HCT116 (cell line): ENCODE measurements around the gene WDR88. TPM values are rescaled to one million over a fixed set of nuclear protein-coding genes. Genes with fewer than 3 reads are reported as not detected.

Experiments
- ATAC-seq: fragments of 200-7000 bp; cut with Tn5 transposase; 2 replicates; pipeline ENCODE4 v1.9.1; 2020; ENCODE audit warnings: mild to moderate bottlenecking, moderate library complexity
- BruUV-seq: library from RNA; stranded (reverse); fragments of 400-500 nt; replicated peaks from 2 replicates; lab custom pipeline; 2021; lab: Mats Ljungman, UMichigan
- CTCF ChIA-PET: fragments of 300-600 bp; sonication (Branson Sonifier 250); formaldehyde crosslinking; loops from one replicate; lab custom pipeline; 2021; ENCODE audit warnings: antibody characterized with exemption; lab: Charles Lee
- POLR2A ChIA-PET: fragments of 300-600, 350-600 bp; sonication (Branson Sonifier 250); formaldehyde crosslinking; loops from one replicate; lab custom pipeline; 2021; ENCODE audit warnings: antibody characterized with exemption; lab: Charles Lee
- RAD21 ChIA-PET, 2 experiments: fragments of 300-600 bp; sonication (Branson Sonifier 250); formaldehyde crosslinking; loops; one replicate each; lab custom pipeline; 2023; ENCODE audit warnings: low total read pairs in 2 of 2; ENCODE audit not compliant: uncharacterized antibody in 2 of 2, unreplicated experiment in 2 of 2, low non-redundant PET in 1 of 2; lab: Charles Lee
- DNase-seq: peaks from one replicate; pipeline ENCODE4 v3.0.0-alpha.2; 2010; ENCODE audit warnings: low read depth, low spot score
- H2AFZ ChIP-seq: fragments of 200-600 bp; shearing (Covaris generic), sonication (generic); 2 replicates; pipeline ENCODE4 v1.6.1; 2017; ENCODE audit warnings: low read depth, mixed run types, mixed read lengths, antibody characterized with exemption, low read length; ENCODE audit not compliant: poor library complexity, severe bottlenecking
- H3K27ac ChIP-seq: 2 replicates; pipeline ENCODE4 v1.5.1; 2012; ENCODE audit warnings: low read depth, low read length
- H3K27me3 ChIP-seq: fragments of 200-600 bp; sonication (generic); 2 replicates; pipeline ENCODE4 v1.6.1; 2016; ENCODE audit warnings: mixed run types, low read length, mixed read lengths; ENCODE audit not compliant: insufficient read depth
- H3K36me3 ChIP-seq, 2 experiments: fragments of 200-500 bp in 1 of 2; fragments of 200-600 bp in 1 of 2; sonication (Bioruptor generic) in 1 of 2; sonication (generic) in 1 of 2; 2 replicates each; pipeline versions ENCODE4 v1.5.1 to v1.6.1; 2014 to 2016; ENCODE audit warnings: low read length in 2 of 2, inconsistent platforms in 1 of 2, mixed read lengths in 1 of 2, mixed run types in 1 of 2; ENCODE audit not compliant: insufficient read depth in 2 of 2, control insufficient read depth in 1 of 2
- H3K4me1 ChIP-seq, 2 experiments: fragments of 200-600 bp in 1 of 2; sonication (generic) in 1 of 2; 2 replicates each; pipeline versions ENCODE4 v1.5.1 to v1.6.1; 2012 to 2017; ENCODE audit warnings: low read length in 2 of 2, inconsistent platforms in 1 of 2, mild to moderate bottlenecking in 1 of 2, mixed read lengths in 1 of 2, mixed run types in 1 of 2, moderate library complexity in 1 of 2; ENCODE audit not compliant: insufficient read depth in 2 of 2, control insufficient read depth in 1 of 2
- H3K4me2 ChIP-seq: fragments of 200-600 bp; sonication (generic); 2 replicates; pipeline ENCODE4 v1.6.1; 2017; ENCODE audit warnings: mixed run types, low read length, mixed read lengths
- H3K4me3 ChIP-seq, 2 experiments: fragments of 200-600 bp in 1 of 2; sonication (generic) in 1 of 2; replicated peaks in 1 of 2; 2 replicates each; pipeline ENCODE4 v1.5.1; 2011 to 2016; ENCODE audit warnings: low read length in 2 of 2, control low read depth in 1 of 2, low read depth in 1 of 2, mild to moderate bottlenecking in 1 of 2, mixed read lengths in 1 of 2, mixed run types in 1 of 2
- H3K79me2 ChIP-seq: fragments of 200-600 bp; sonication (generic); 2 replicates; pipeline ENCODE4 v1.6.1; 2017; ENCODE audit warnings: mild to moderate bottlenecking, mixed run types, low read length, moderate library complexity, mixed read lengths; ENCODE audit not compliant: insufficient read depth
- H3K9ac ChIP-seq: fragments of 200-600 bp; sonication (generic); 2 replicates; pipeline ENCODE4 v1.6.1; 2016; ENCODE audit warnings: low read length, mixed read lengths
- H3K9me2 ChIP-seq: fragments of 200-600 bp; sonication (generic), shearing (Covaris generic); 2 replicates; pipeline ENCODE4 v1.6.1; 2017; ENCODE audit warnings: mixed run types, mild to moderate bottlenecking, moderate library complexity; ENCODE audit not compliant: insufficient read depth
- H3K9me3 ChIP-seq, 2 experiments: fragments of 200-500 bp in 1 of 2; fragments of 200-600 bp in 1 of 2; sonication (Bioruptor generic) in 1 of 2; sonication (generic) in 1 of 2; 2 replicates each; pipeline ENCODE4 v1.6.1; 2014 to 2017; ENCODE audit warnings: low read length in 2 of 2, mixed read lengths in 2 of 2, inconsistent platforms in 1 of 2, low read depth in 1 of 2, mild to moderate bottlenecking in 1 of 2, mixed run types in 1 of 2, moderate library complexity in 1 of 2; ENCODE audit not compliant: control insufficient read depth in 1 of 2, insufficient read depth in 1 of 2
- H4K20me1 ChIP-seq: fragments of 200-600 bp; sonication (generic), shearing (Covaris generic); 2 replicates; pipeline ENCODE4 v1.6.1; 2017; ENCODE audit warnings: mixed run types, mild to moderate bottlenecking, moderate library complexity; ENCODE audit not compliant: insufficient read depth
- CEBPB ChIP-seq: IDR thresholded peaks from 2 replicates; pipeline ENCODE4 v1.6.1; 2012; ENCODE audit warnings: low read depth
- EGR1 ChIP-seq: IDR thresholded peaks from 2 replicates; pipeline ENCODE4 v1.6.1; 2012; ENCODE audit warnings: low read depth
- POLR2AphosphoS5 ChIP-seq: IDR thresholded peaks from 2 replicates; pipeline ENCODE4 v1.6.1; 2011; ENCODE audit warnings: mild to moderate bottlenecking, low read depth, low read length, moderate library complexity
- SRF ChIP-seq: IDR thresholded peaks from 2 replicates; pipeline ENCODE4 v1.6.1; 2012; ENCODE audit warnings: low read depth
- ZFX ChIP-seq: fragments of 450-650 bp; IDR thresholded peaks from 2 replicates; pipeline ENCODE4 v1.6.1; 2017
- ZNF274 ChIP-seq: fragments of 200-500 bp; sonication (Bioruptor generic); IDR thresholded peaks from 2 replicates; pipeline ENCODE4 v1.6.1; 2014; ENCODE audit warnings: mild to moderate bottlenecking, low read depth, low read length, inconsistent platforms
- intact Hi-C: fragments of 100-400 bp; cut with micrococcal nuclease; formaldehyde crosslinking; loops from 2 replicates; pipeline ENCODE4 v1.10.0; 2022
- total RNA-seq: library from RNA; stranded (reverse); gene quantifications from one replicate; pipeline ENCODE4 v1.2.1, GENCODE V29; 2021; ENCODE audit not compliant: unreplicated experiment
- TF ChIP-seq, protein P1 (sequence below): IDR thresholded peaks from 2 replicates; pipeline ENCODE4 v1.6.1; 2012; ENCODE audit warnings: low read depth

Gene WDR88
- total RNA-seq, 1 experiment from 2014 or later, result not detected

DNA sequence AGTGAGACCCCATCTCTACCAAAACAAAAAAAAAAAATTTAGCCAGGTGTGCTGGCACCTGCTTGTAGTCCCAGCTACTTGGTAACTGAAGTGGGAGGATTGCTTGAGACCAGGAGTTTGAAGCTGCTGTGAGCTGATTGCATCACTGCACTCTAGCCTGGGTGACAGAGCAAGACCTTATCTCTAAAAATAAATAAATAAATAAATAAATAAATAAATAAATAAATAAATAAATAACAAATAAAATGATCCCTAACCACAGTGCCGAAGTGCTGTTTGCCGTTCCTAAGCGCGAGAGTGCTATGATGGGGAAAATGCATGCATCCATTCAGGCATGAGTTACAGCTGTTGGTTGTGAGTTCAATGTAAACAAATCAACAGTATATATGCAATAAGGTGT is 27.2 kb downstream of the WDR88 start (continued):
- TF ChIP-seq, protein P1, sequence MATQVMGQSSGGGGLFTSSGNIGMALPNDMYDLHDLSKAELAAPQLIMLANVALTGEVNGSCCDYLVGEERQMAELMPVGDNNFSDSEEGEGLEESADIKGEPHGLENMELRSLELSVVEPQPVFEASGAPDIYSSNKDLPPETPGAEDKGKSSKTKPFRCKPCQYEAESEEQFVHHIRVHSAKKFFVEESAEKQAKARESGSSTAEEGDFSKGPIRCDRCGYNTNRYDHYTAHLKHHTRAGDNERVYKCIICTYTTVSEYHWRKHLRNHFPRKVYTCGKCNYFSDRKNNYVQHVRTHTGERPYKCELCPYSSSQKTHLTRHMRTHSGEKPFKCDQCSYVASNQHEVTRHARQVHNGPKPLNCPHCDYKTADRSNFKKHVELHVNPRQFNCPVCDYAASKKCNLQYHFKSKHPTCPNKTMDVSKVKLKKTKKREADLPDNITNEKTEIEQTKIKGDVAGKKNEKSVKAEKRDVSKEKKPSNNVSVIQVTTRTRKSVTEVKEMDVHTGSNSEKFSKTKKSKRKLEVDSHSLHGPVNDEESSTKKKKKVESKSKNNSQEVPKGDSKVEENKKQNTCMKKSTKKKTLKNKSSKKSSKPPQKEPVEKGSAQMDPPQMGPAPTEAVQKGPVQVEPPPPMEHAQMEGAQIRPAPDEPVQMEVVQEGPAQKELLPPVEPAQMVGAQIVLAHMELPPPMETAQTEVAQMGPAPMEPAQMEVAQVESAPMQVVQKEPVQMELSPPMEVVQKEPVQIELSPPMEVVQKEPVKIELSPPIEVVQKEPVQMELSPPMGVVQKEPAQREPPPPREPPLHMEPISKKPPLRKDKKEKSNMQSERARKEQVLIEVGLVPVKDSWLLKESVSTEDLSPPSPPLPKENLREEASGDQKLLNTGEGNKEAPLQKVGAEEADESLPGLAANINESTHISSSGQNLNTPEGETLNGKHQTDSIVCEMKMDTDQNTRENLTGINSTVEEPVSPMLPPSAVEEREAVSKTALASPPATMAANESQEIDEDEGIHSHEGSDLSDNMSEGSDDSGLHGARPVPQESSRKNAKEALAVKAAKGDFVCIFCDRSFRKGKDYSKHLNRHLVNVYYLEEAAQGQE, result no peak
- TF ChIP-seq EGR1, result no peak
- TF ChIP-seq ZFX, result no peak
- TF ChIP-seq CEBPB, result no peak
- TF ChIP-seq SRF, result no peak

DNA sequence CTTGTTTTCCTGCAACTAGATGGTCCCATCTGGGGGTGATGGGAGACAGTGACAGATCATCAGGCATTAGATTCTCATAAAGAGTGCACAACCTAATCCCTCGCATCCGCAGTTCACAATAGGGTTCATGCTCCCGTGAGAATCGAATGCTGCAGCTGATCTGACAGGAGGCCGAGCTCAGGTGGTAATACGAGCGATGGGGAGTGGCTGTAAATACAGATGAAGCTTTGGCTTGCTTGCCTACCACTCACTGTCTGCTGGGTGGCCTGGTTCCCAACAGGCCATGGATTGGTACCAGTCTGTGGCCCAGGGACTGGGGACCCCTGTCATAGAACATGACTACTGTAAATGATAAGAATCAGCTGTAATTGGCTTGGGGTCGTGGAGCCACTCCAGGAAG is 28.0 kb downstream of the WDR88 start:
- ChIA-PET CTCF (no interaction called here), RAD21 (no interaction called here), POLR2A (no interaction called here)
- Histone ChIP-seq H3K79me2 (no peaks in the 10 kb centered on the region), H3K9me3 (no peaks in the 10 kb centered on the region), H3K9me2 (no peaks in the 10 kb centered on the region), H3K27ac (no peak overlapping the region), H3K4me1 (no peaks in the 10 kb centered on the region), H3K9ac (no peak overlapping the region), H3K27me3 (no peaks in the 10 kb centered on the region), H2AFZ (no peak overlapping the region), H3K36me3 (no peaks in the 10 kb centered on the region), H3K4me2 (no peak overlapping the region), H4K20me1 (no peaks in the 10 kb centered on the region), H3K4me3 (no peak overlapping the region)
- intact Hi-C loops, result no loop called here
- DNase-seq (no peak), ATAC-seq (no peak)
- BruUV-seq, result no TSS peak
- TF ChIP-seq POLR2AphosphoS5, result no peak
- no peak for TF ChIP-seq CEBPB
- TF ChIP-seq ZNF274, result no peak
